Activated CD4-positive, alpha-beta memory T cell treated with anti-CD3 and anti-CD28 coated beads for 36 hours (primary cell): ENCODE results near the gene OR6B3. TPM values are rescaled to one million over a fixed set of nuclear protein-coding genes. Genes with fewer than 3 reads are reported as not detected.

Source experiments
- CTCF ChIA-PET: fragments of 350-600 bp; sonication (Branson Sonifier 250); formaldehyde crosslinking; loops from one replicate; lab custom pipeline; 2021; ENCODE audit warnings: antibody characterized with exemption, inconsistent platforms; lab: Charles Lee
- POLR2A ChIA-PET: fragments of 350-600 bp; sonication (Branson Sonifier 250); formaldehyde crosslinking; loops from one replicate; lab custom pipeline; 2021; ENCODE audit warnings: antibody characterized with exemption; lab: Charles Lee
- DNase-seq: peaks from one replicate; pipeline ENCODE4 v3.0.0-alpha.2; 2020
- H3K27ac Mint-ChIP-seq: one replicate; pipeline ENCODE4 v1.8.0; 2021; ENCODE audit warnings: mixed read lengths
- H3K27me3 Mint-ChIP-seq: one replicate; pipeline ENCODE4 v1.8.0; 2021; ENCODE audit warnings: mixed read lengths
- H3K36me3 Mint-ChIP-seq: one replicate; pipeline ENCODE4 v1.8.0; 2021; ENCODE audit warnings: mixed read lengths
- H3K4me1 Mint-ChIP-seq: one replicate; pipeline ENCODE4 v1.8.0; 2021; ENCODE audit warnings: low read depth, mixed read lengths
- H3K4me3 Mint-ChIP-seq: one replicate; pipeline ENCODE4 v1.8.0; 2021; ENCODE audit warnings: mild to moderate bottlenecking, mixed read lengths
- H3K9me3 Mint-ChIP-seq: one replicate; pipeline ENCODE4 v1.8.0; 2021; ENCODE audit warnings: mixed read lengths
- intact Hi-C: fragments of 100-400 bp; cut with micrococcal nuclease; formaldehyde crosslinking; loops from one replicate; pipeline ENCODE4 v1.15.1; 2023
- total RNA-seq, 2 experiments: library from RNA; stranded (reverse); gene quantifications; one replicate each; pipeline ENCODE4 v1.2.3, GENCODE V29; 2021

Gene OR6B3
- total RNA-seq, 2 experiments from 2014 or later = not detected

DNA sequence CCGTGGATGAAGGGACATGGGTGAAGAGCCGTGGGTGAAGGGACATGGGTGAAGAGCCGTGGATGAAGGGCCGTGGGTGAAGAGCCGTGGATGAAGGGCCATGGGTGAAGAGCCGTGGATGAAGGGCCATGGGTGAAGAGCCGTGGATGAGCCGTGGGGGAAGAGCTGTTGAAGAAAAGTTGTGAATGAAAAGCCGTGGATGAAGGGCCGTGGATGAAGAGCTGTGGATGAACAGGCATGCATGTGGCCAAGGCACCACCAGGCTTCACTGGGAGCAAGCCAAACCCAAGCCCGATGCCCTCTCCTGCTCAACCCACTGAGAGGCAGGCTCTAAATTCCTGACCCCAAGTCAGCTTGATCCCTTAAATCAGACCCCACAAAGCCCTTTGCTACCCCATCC is 10.6 kb downstream of the OR6B3 start:
- no peak for DNase-seq
- H3K27me3 Mint-ChIP-seq = peaks cover 26% of the 10 kb centered on the region
- H3K36me3 Mint-ChIP-seq = no peaks in the 10 kb centered on the region
- CTCF ChIA-PET = no interaction called here
- POLR2A ChIA-PET = no interaction called here
- H3K4me1 Mint-ChIP-seq = no peaks in the 10 kb centered on the region
- H3K27ac Mint-ChIP-seq = no peak overlapping the region
- H3K9me3 Mint-ChIP-seq = no peaks in the 10 kb centered on the region
- H3K4me3 Mint-ChIP-seq = no peak overlapping the region
- intact Hi-C loops = no loop called here

DNA sequence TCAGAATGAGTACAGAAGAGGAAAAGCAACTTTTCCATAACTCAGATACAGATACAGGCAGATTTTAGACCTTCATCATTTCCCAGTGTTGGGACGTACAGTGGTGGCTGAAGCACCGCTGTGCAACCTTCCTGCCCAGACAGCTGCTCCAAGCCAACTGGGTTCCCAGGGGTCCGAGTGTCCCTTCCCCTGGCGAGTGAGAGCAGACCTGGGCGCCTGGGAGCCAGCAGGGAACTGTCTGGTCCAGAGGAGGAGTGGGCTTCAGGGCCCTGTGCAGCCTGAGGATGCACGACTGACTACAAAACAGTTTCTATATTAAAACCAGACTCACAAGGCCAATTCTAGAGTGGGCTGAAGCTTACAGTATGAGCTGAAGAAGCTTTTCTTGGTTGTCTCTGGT is 12.0 kb downstream of the OR6B3 start:
- Mint-ChIP-seq H3K36me3 (no peaks in the 10 kb centered on the region), H3K4me1 (no peaks in the 10 kb centered on the region), H3K9me3 (no peaks in the 10 kb centered on the region), H3K27ac (no peak overlapping the region), H3K27me3 (peaks cover 27% of the 10 kb centered on the region), H3K4me3 (no peak overlapping the region)
- DNase-seq = no peak
- ChIA-PET POLR2A (no interaction called here), CTCF (no interaction called here)
- intact Hi-C loops = no loop called here

DNA sequence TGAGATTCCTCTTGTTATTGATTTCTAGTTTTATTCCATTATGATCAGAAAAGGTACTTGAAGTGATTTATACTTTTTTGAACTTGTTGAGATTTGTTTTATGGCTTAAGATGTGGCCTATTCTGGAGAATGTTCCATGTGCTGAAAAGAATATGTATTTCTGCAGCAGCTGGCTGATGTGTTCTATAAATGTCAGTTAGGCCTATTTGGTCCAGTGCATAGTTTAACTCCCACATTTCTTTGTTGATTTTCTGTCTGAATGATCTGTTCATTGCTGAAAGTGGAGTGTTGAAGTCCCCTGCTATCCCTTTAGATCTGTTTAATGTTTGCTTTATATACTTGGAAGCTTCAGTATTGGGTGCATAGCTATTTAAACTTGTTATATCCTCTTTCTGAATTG is 16.0 kb downstream of the OR6B3 start:
- Mint-ChIP-seq H3K9me3 (no peaks in the 10 kb centered on the region), H3K4me1 (no peaks in the 10 kb centered on the region), H3K27me3 (peaks cover 20% of the 10 kb centered on the region), H3K27ac (no peak overlapping the region), H3K36me3 (no peaks in the 10 kb centered on the region), H3K4me3 (no peak overlapping the region)
- no peak for DNase-seq
- ChIA-PET CTCF (no interaction called here), POLR2A (no interaction called here)
- intact Hi-C loops = no loop called here

DNA sequence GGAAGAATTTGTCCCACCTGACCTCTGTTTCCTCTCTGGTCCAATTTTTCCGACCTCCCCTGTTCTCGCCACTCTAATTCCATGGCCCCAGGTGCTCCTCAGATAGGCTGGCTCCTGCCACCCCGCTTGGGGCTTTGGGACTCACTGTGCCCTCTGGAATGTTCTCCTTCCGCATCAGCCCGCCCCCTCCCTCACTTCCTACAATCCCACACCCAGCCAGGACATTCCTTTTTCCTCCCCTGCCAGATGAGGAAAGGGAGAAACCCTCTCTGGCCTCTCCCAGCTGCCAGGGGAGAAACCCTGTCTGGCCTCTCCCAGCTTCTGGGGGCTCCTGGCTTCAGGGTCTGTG is 20.0 kb downstream of the OR6B3 start:
- H3K27ac Mint-ChIP-seq = no peak overlapping the region
- no peaks in the 10 kb centered on the region for H3K36me3 Mint-ChIP-seq
- H3K9me3 Mint-ChIP-seq = no peaks in the 10 kb centered on the region
- CTCF ChIA-PET = no interaction called here
- H3K27me3 Mint-ChIP-seq = peaks cover 22% of the 10 kb centered on the region
- POLR2A ChIA-PET = no interaction called here
- no peak for DNase-seq
- intact Hi-C loops = no loop called here
- H3K4me3 Mint-ChIP-seq = no peak overlapping the region
- no peaks in the 10 kb centered on the region for H3K4me1 Mint-ChIP-seq

DNA sequence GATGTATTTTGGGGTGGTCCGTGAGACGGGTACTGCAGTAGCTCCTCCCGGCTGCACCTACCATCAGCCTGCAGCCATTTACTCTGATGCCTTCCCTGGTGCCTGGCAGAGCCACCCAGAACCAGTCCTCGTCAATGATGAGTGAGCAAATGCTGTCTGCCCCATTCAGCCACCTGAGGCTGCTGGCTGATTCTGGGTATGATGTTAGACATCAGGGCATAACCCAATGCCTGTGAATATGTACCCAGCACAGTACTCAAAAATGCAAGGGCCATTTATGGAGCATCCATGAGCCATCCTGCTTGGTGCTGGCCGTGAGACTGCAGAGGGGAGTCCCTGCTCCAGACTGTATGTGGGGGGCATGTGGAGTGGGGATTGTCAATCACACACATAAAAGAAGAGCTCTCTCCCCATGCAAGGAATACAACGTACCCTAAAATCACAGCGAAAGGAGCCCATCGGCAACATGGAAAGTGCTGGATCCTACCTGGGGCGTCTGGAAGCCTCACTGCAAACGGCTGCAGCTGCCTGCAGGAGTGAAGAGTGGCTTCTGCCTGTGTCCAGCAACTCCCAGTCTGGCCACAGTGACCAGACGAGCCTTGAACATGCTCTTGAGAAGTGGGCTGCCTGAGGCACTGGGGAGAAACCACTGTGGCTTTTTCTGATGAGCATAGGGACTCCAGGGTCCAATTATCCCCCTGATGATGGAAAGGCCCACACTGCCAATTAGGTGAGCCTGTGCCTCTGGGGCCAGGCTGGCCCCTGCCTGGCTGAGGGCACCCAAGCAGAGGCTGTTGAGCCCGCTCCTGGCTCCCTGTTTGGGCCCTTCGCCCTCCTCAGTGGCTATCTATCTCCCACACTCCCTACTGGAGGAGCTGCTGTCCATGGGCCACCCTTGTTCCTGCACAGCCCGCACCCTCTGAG is 20.7 kb downstream of the OR6B3 start:
- POLR2A ChIA-PET = no interaction called here
- intact Hi-C loops = no loop called here
- no peak overlapping the region for H3K27ac Mint-ChIP-seq
- no peak overlapping the region for H3K4me3 Mint-ChIP-seq
- H3K36me3 Mint-ChIP-seq = no peaks in the 10 kb centered on the region
- H3K9me3 Mint-ChIP-seq = no peaks in the 10 kb centered on the region
- no peak for DNase-seq
- no peaks in the 10 kb centered on the region for H3K4me1 Mint-ChIP-seq
- CTCF ChIA-PET = no interaction called here
- H3K27me3 Mint-ChIP-seq = peaks cover 20% of the 10 kb centered on the region

DNA sequence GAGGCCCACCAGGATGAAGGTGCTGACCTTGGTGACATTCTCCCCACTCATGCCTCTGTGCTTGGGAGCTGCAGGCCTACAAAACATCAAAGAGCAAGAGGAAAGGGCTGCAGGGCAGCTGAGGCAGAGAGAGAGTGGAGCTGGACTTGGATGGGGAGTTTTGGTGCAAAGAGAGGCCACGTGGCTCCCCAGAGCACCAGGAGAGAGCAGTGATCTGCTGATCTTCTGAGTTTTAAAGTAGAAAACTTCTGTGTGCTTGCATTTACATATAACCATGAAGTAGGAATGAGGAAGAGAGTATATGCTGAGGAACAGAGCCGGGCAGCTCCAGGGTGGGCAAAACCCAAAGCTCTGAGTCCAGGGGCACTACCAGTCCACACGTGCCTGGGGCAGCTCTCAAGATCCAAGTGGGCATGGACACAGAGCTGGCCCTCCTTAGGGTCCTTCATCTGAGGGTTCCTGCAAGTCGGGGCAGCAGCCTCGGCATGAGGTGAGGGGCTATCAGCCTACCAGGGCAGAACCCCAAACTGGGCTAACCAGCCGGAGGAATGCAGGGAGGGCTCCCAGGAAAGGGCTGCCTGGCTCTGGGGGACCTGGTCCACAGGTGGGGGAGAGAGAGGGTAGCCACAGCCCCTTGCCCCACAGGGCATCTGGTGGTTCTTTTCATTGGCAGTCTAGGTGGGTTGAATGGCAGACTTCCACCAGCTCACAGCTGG is 22.8 kb downstream of the OR6B3 start, which contains the start of gene OR6B2:
TSS of gene OR6B2 (minus strand) at position 51 of the 716 bp plus-strand sequence. CDS start at position 51, 0 bp downstream.
- Mint-ChIP-seq H3K9me3 (no peaks in the 10 kb centered on the region), H3K36me3 (no peaks in the 10 kb centered on the region), H3K4me1 (no peaks in the 10 kb centered on the region), H3K27ac (no peak within 1 kb of the TSS), H3K27me3 (peaks cover 15% of the 10 kb centered on the region), H3K4me3 (no peak within 1 kb of the TSS)
- intact Hi-C loops = no loop called here
- ChIA-PET CTCF (no interaction called here), POLR2A (no interaction called here)
- DNase-seq = no peak

DNA sequence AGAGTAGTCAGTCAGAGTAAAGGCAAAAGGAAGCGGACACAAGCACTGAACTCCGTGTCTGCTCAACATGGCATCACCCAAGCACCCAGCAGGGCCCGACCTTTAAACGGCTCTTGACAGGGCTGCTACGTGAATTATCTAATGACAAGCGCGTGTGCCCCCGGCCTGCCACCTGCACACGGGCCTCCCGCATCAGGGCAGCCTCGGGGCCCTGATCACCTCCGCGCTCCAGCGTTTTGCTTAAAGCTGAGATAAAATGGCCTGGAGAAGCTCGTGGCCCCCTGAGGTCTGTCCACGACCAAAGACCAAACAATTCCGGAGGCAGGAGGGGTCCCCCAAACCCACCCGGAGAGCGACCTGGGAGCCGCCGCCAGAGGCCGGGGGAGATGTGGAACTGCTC is 28.6 kb downstream of the OR6B3 start:
- Mint-ChIP-seq H3K4me1 (peaks cover 19% of the 10 kb centered on the region), H3K9me3 (no peaks in the 10 kb centered on the region), H3K36me3 (peaks cover 12% of the 10 kb centered on the region), H3K27ac (peak overlapping the region; percentile 87), H3K4me3 (peak overlapping the region; percentile 93), H3K27me3 (peaks cover 3% of the 10 kb centered on the region)
- DNase-seq = peak; percentile 37
- POLR2A ChIA-PET = no interaction called here
- intact Hi-C loops = loop anchor here (5.0 to 10.0 kb wide), 3 partner anchors 540 to 1328 kb away; partner anchors contain the start of genes DUSP28, HDAC4 and RNPEPL1
- CTCF ChIA-PET = interaction anchor here (0.9 to 1.2 kb wide), 4 partner anchors 10 to 489 kb away, joined by 3 to 4 read pairs (median 3); no protein-coding TSS in a partner anchor

DNA sequence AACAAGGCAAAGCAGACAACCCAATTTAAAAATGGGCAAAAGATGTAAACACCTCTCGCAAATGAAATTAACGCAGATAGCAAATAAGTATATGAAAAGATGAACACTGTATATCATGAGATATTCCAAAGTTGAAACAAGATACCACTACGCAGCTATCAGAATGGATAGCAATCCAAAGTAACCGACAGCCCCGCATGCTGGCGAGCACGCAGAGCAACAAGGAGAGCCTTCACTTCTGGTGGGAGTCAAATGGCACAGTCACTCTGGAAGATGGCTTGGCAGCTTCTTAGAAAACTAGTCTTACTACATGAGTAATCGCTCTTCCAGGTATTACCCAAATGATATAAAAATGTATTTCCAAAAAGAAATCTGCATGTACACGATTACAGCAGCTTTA is 29.5 kb downstream of the OR6B3 start:
- ChIA-PET POLR2A (no interaction called here), CTCF (no interaction called here)
- Mint-ChIP-seq H3K9me3 (no peaks in the 10 kb centered on the region), H3K27me3 (no peaks in the 10 kb centered on the region), H3K27ac (peak overlapping the region; percentile 87), H3K4me3 (peak overlapping the region; percentile 93), H3K36me3 (peaks cover 16% of the 10 kb centered on the region), H3K4me1 (peaks cover 19% of the 10 kb centered on the region)
- intact Hi-C loops = loop anchor here (5.0 to 10.0 kb wide), 3 partner anchors 541 to 1329 kb away; partner anchors contain the start of genes DUSP28, HDAC4 and RNPEPL1
- DNase-seq = peak; percentile 15

DNA sequence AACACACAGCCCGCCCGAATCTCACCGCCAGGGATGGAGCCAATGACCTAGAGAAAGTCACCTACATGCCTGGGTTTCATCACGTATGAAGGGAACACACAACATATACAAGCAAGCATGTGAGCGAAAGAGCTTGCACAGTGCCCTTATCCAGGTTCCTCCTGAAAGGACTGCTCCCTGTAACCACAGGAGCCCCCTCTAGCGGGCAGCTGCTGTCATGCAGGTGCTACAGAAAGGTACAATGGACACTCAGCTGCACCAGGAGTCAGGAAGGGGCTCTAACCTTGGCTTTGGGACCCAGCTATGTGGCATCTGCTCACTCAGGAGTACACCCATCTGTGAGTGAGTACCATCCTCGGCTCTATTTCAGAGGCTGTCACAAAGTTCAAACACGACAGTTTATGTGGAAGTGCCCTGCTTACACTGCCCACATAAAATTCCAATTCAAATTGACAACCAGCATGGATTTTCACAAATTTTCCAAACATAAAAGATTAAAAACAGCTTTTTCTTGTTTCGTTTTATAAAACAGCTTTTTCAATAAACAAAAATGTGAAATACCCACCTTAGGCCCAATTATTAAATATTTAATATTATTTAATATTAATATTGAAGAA is 31.7 kb downstream of the OR6B3 start:
- POLR2A ChIA-PET = no interaction called here
- DNase-seq = peak; percentile 76
- H3K4me3 Mint-ChIP-seq = no peak overlapping the region
- H3K27me3 Mint-ChIP-seq = no peaks in the 10 kb centered on the region
- intact Hi-C loops = loop anchor here (5.0 to 10.0 kb wide), 3 partner anchors 543 to 1331 kb away; partner anchors contain the start of genes DUSP28, HDAC4 and RNPEPL1
- H3K36me3 Mint-ChIP-seq = peaks cover 31% of the 10 kb centered on the region
- no peaks in the 10 kb centered on the region for H3K9me3 Mint-ChIP-seq
- CTCF ChIA-PET = interaction anchor here (0.6 to 2.2 kb wide), 13 partner anchors 9 to 1586 kb away, joined by 3 to 13 read pairs (median 4); partner anchors contain the start of gene HDAC4
- peaks cover 19% of the 10 kb centered on the region for H3K4me1 Mint-ChIP-seq
- H3K27ac Mint-ChIP-seq = no peak overlapping the region

DNA sequence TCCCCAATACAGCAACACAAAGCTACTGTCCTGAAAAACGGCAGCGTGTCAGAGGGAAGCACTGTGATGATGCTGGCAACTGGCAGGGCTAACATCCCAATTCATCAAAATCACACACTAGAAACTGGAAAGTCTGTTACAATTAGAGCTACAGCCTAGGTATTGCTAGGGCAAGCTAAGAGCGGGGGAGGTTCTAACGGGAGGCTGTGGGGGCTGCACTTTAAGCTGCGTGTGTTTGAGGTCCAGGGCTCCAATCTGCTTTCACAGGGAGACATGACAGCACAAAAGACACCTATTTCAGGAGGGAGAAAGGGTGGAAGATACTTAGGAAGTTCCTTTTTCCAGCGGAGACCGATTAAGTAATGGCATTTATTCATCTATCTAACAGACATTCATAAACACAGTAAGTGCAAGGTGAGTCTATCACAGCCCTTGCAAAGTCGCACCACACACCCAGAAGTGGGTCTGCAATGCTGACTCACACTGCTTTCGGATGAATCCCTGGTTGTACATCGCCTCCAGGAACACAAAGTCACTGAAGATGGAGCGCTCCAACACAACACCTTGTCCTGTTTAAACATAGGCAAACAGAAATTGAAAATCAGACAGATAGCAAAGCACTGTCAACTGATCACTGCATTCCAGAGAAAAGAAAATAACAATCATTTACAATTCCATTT is 35.1 kb downstream of the OR6B3 start:
- intact Hi-C loops = no loop called here
- ChIA-PET CTCF (interaction anchor here (2.3 kb wide), 1 partner anchor 26 kb away, joined by 10 read pairs; no protein-coding TSS in a partner anchor), POLR2A (no interaction called here)
- no peak for DNase-seq
- peaks cover 5% of the 10 kb centered on the region for H3K4me1 Mint-ChIP-seq
- H3K36me3 Mint-ChIP-seq = peaks cover 45% of the 10 kb centered on the region
- H3K9me3 Mint-ChIP-seq = no peaks in the 10 kb centered on the region
- no peak overlapping the region for H3K27ac Mint-ChIP-seq
- no peaks in the 10 kb centered on the region for H3K27me3 Mint-ChIP-seq
- H3K4me3 Mint-ChIP-seq = no peak overlapping the region

DNA sequence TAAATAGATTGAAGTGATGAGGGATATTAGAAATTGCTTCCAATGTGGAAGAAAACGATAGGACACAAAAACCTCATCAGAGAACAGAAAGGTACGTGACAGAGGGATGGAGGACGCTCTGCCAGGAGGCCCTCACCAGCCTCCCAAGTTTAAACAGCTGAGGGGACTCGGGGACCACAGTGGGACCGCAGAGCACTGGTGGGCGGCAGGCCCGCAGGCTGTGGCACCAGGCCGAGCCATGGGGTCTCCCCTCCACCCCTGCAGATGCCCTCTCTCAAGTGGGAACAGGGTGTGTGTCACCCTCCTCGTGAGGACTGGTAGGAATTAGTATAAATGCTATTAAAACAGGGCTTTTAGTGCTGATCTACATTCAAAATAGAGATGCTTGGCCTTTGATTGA is 39.0 kb downstream of the OR6B3 start:
- ChIA-PET CTCF (interaction anchor here (0.9 to 2.8 kb wide), 2 partner anchors 11 to 22 kb away, joined by 3 to 9 read pairs; partner anchors contain the start of gene NDUFA10), POLR2A (no interaction called here)
- no peak for DNase-seq
- H3K27me3 Mint-ChIP-seq = no peaks in the 10 kb centered on the region
- no peak overlapping the region for H3K27ac Mint-ChIP-seq
- intact Hi-C loops = no loop called here
- H3K36me3 Mint-ChIP-seq = peaks cover 54% of the 10 kb centered on the region
- no peaks in the 10 kb centered on the region for H3K4me1 Mint-ChIP-seq
- H3K9me3 Mint-ChIP-seq = no peaks in the 10 kb centered on the region
- H3K4me3 Mint-ChIP-seq = no peak overlapping the region
